ENCODE measurements around the gene TSHR. TPM values are rescaled to one million over a fixed set of nuclear protein-coding genes. Genes with fewer than 3 reads are reported as not detected.

The TSHR gene
- total RNA-seq, 2 experiments from 2014 or later, result 4.9 to 40.0 TPM

- Histone ChIP-seq H3K4me3 (ENCODE audit: low read depth, low read length, poor library complexity, severe bottlenecking) (no peak overlapping the region), H3K4me1 (ENCODE audit: insufficient read depth, low read length, poor library complexity, severe bottlenecking) (no peaks in the 10 kb centered on the region), H4K20me1 (ENCODE audit: insufficient read depth, low read length) (no peaks in the 10 kb centered on the region), H3K9me2 (ENCODE audit: insufficient read depth, low read length) (no peaks in the 10 kb centered on the region), H2AFZ (ENCODE audit: low read length) (no peak overlapping the region), H3K4me2 (ENCODE audit: low read length) (no peak overlapping the region), H3K27ac (ENCODE audit: low read depth, low read length, poor library complexity, severe bottlenecking) (no peak overlapping the region), H3K36me3 (ENCODE audit: insufficient read depth, low read length) (no peaks in the 10 kb centered on the region), H3K9me3 (ENCODE audit: low read length) (no peaks in the 10 kb centered on the region), H3K79me2 (ENCODE audit: insufficient read depth, low read depth, low read length) (no peaks in the 10 kb centered on the region)
- TF ChIP-seq EZH2phosphoT487 (IDR thresholded peaks at IDR 0.05; ENCODE audit: borderline replicate concordance, low read depth, low read length) (no peak), CTCF (conservative IDR thresholded peaks at IDR 0.05; ENCODE audit: low read length) (no peak)
- CTCF ChIA-PET (ENCODE audit: unreplicated experiment), result no interaction called here
- POLR2A ChIA-PET, result interaction anchor here (0.7 kb wide), 1 partner anchor 11 kb away, joined by 3 read pairs; no protein-coding TSS in a partner anchor
- no peak for DNase-seq (ENCODE audit: low spot score)
- BruUV-seq (replicated peaks), result no TSS peak
- intact Hi-C loops (cut with micrococcal nuclease; ENCODE audit: unreplicated experiment), result no loop called here
Observed at GRCh38 chr14:81095539-81095938, 140.1 kb downstream of the TSHR start.

GRCh38 chr14:81096656-81097055 lies 141.2 kb downstream of the TSHR start:
- Histone ChIP-seq H3K27ac (ENCODE audit: low read depth, low read length, poor library complexity, severe bottlenecking) (no peak overlapping the region), H3K4me1 (ENCODE audit: insufficient read depth, low read length, poor library complexity, severe bottlenecking) (no peaks in the 10 kb centered on the region), H3K4me3 (ENCODE audit: low read depth, low read length, poor library complexity, severe bottlenecking) (no peak overlapping the region), H2AFZ (ENCODE audit: low read length) (no peak overlapping the region), H3K4me2 (ENCODE audit: low read length) (no peak overlapping the region), H3K79me2 (ENCODE audit: insufficient read depth, low read depth, low read length) (no peaks in the 10 kb centered on the region), H3K36me3 (ENCODE audit: insufficient read depth, low read length) (no peaks in the 10 kb centered on the region), H3K9me3 (ENCODE audit: low read length) (no peaks in the 10 kb centered on the region), H4K20me1 (ENCODE audit: insufficient read depth, low read length) (no peaks in the 10 kb centered on the region), H3K9me2 (ENCODE audit: insufficient read depth, low read length) (no peaks in the 10 kb centered on the region)
- DNase-seq (ENCODE audit: low spot score), result no peak
- ChIA-PET POLR2A (interaction anchor here (1.3 kb wide), 1 partner anchor 9 kb away, joined by 3 read pairs; no protein-coding TSS in a partner anchor), CTCF (ENCODE audit: unreplicated experiment) (no interaction called here)
- TF ChIP-seq EZH2phosphoT487 (IDR thresholded peaks at IDR 0.05; ENCODE audit: borderline replicate concordance, low read depth, low read length) (no peak), CTCF (conservative IDR thresholded peaks at IDR 0.05; ENCODE audit: low read length) (no peak)
- intact Hi-C loops (cut with micrococcal nuclease; ENCODE audit: unreplicated experiment), result no loop called here
- BruUV-seq (replicated peaks), result no TSS peak

GRCh38 chr14:81102217-81102616 lies 146.8 kb downstream of the TSHR start:
- no TSS peak for BruUV-seq (replicated peaks)
- intact Hi-C loops (cut with micrococcal nuclease; ENCODE audit: unreplicated experiment), result no loop called here
- no peak overlapping the region for H3K4me3 ChIP-seq (ENCODE audit: low read depth, low read length, poor library complexity, severe bottlenecking)
- no peaks in the 10 kb centered on the region for H3K9me2 ChIP-seq (ENCODE audit: insufficient read depth, low read length)
- no peaks in the 10 kb centered on the region for H3K4me1 ChIP-seq (ENCODE audit: insufficient read depth, low read length, poor library complexity, severe bottlenecking)
- H3K9me3 ChIP-seq (ENCODE audit: low read length), result no peaks in the 10 kb centered on the region
- H3K79me2 ChIP-seq (ENCODE audit: insufficient read depth, low read depth, low read length), result no peaks in the 10 kb centered on the region
- POLR2A ChIA-PET, result interaction anchor here (0.6 to 1.5 kb wide), 2 partner anchors 14 to 560 kb away, joined by 3 to 4 read pairs; no protein-coding TSS in a partner anchor
- TF ChIP-seq EZH2phosphoT487 (IDR thresholded peaks at IDR 0.05; ENCODE audit: borderline replicate concordance, low read depth, low read length) (no peak), CTCF (conservative IDR thresholded peaks at IDR 0.05; ENCODE audit: low read length) (no peak)
- no peak overlapping the region for H3K4me2 ChIP-seq (ENCODE audit: low read length)
- no peaks in the 10 kb centered on the region for H4K20me1 ChIP-seq (ENCODE audit: insufficient read depth, low read length)
- DNase-seq (ENCODE audit: low spot score), result no peak
- H2AFZ ChIP-seq (ENCODE audit: low read length), result no peak overlapping the region
- H3K36me3 ChIP-seq (ENCODE audit: insufficient read depth, low read length), result no peaks in the 10 kb centered on the region
- H3K27ac ChIP-seq (ENCODE audit: low read depth, low read length, poor library complexity, severe bottlenecking), result no peak overlapping the region
- CTCF ChIA-PET (ENCODE audit: unreplicated experiment), result no interaction called here

Data from OCI-LY7 (cell line).